PC-9 (cell line): ENCODE measurements around the gene PLA2G4C. TPM values are rescaled to one million over a fixed set of nuclear protein-coding genes. Genes with fewer than 3 reads are reported as not detected.

Source experiments
- BruUV-seq: library from RNA; stranded (reverse); fragments of 400-500 nt; replicated peaks from 2 replicates; lab custom pipeline; 2021; lab: Mats Ljungman, UMichigan
- CTCF ChIA-PET: fragments of 300-600 bp; sonication (Branson Sonifier 250); formaldehyde crosslinking; loops from one replicate; lab custom pipeline; 2022; ENCODE audit warnings: antibody characterized with exemption; lab: Charles Lee
- POLR2A ChIA-PET: fragments of 300-600 bp; sonication (Branson Sonifier 250); formaldehyde crosslinking; loops from one replicate; lab custom pipeline; 2022; ENCODE audit warnings: antibody characterized with exemption; ENCODE audit not compliant: unreplicated experiment; lab: Charles Lee
- DNase-seq, 2 experiments: peaks; one replicate each; pipeline versions ENCODE4 v3.0.0 to v3.0.0-alpha.2; 2015 to 2022; ENCODE audit warnings: mixed read lengths in 1 of 2
- H2AFZ ChIP-seq: fragments of 200-600 bp; sonication (generic); 2 replicates; pipeline ENCODE4 v1.8.1; 2017; ENCODE audit warnings: antibody characterized with exemption
- H3F3A ChIP-seq: fragments of 200-600 bp; sonication (generic); 2 replicates; pipeline ENCODE4 v1.8.1; 2017; ENCODE audit warnings: antibody characterized with exemption, mild to moderate bottlenecking, low read depth; ENCODE audit not compliant: insufficient read depth
- H3K27ac ChIP-seq: fragments of 200-600 bp; sonication (generic); 2 replicates; pipeline ENCODE4 v1.6.1; 2016; ENCODE audit warnings: mixed run types
- H3K27me3 ChIP-seq: fragments of 200-600 bp; sonication (generic); 2 replicates; pipeline ENCODE4 v1.6.1; 2016; ENCODE audit warnings: low read depth, mixed run types; ENCODE audit not compliant: insufficient read depth
- H3K36me3 ChIP-seq: fragments of 200-600 bp; sonication (generic); 2 replicates; pipeline ENCODE4 v1.6.1; 2016; ENCODE audit warnings: low read depth, mixed run types
- H3K4me1 ChIP-seq: fragments of 200-600 bp; sonication (generic); replicated peaks from 2 replicates; pipeline ENCODE4 v1.6.1; 2016; ENCODE audit warnings: mixed run types; ENCODE audit not compliant: insufficient read depth
- H3K4me2 ChIP-seq: fragments of 200-600 bp; sonication (generic); 2 replicates; pipeline ENCODE4 v1.6.1; 2017; ENCODE audit warnings: mixed run types
- H3K4me3 ChIP-seq: fragments of 200-600 bp; sonication (generic); 2 replicates; pipeline ENCODE4 v1.6.1; 2016; ENCODE audit warnings: mixed run types
- H3K79me2 ChIP-seq: fragments of 200-600 bp; sonication (generic); 2 replicates; pipeline ENCODE4 v1.6.1; 2017; ENCODE audit warnings: low read depth, mixed run types
- H3K9me2 ChIP-seq: fragments of 200-600 bp; sonication (generic); 2 replicates; pipeline ENCODE4 v1.8.1; 2017; ENCODE audit warnings: mild to moderate bottlenecking; ENCODE audit not compliant: insufficient read depth
- H3K9me3 ChIP-seq: fragments of 200-600 bp; sonication (generic); 2 replicates; pipeline ENCODE4 v1.8.1; 2016; ENCODE audit warnings: low read depth; ENCODE audit not compliant: insufficient read depth
- H4K20me1 ChIP-seq: fragments of 200-600 bp; sonication (generic); 2 replicates; pipeline ENCODE4 v1.8.1; 2017; ENCODE audit not compliant: insufficient read depth
- CTCF ChIP-seq: fragments of 200-600 bp; sonication (generic); conservative IDR thresholded peaks from 2 replicates; pipeline ENCODE4 v1.6.1; 2017; ENCODE audit warnings: mixed run types, antibody characterized with exemption, mild to moderate bottlenecking, moderate library complexity
- EZH2 ChIP-seq: fragments of 200-600 bp; sonication (generic); IDR thresholded peaks from 2 replicates; pipeline ENCODE4 v1.8.0; 2017; ENCODE audit warnings: antibody characterized with exemption, low read depth
- intact Hi-C: fragments of 100-400 bp; cut with micrococcal nuclease; formaldehyde crosslinking; loops from one replicate; pipeline ENCODE4 v1.10.0; 2022; ENCODE audit not compliant: unreplicated experiment
- total RNA-seq: library from RNA; stranded (reverse); gene quantifications from 2 replicates; pipeline ENCODE4 v1.2.3, GENCODE V29; 2021

The PLA2G4C gene
- total RNA-seq, 1 experiment from 2014 or later, result not detected

- Histone ChIP-seq H2AFZ (no peak overlapping the region), H3K27me3 (no peaks in the 10 kb centered on the region), H3K9me2 (no peaks in the 10 kb centered on the region), H3K36me3 (peaks cover 18% of the 10 kb centered on the region), H3F3A (peaks cover 7% of the 10 kb centered on the region; the same call in 1 of the 2 replicates), H3K4me1 (no peaks in the 10 kb centered on the region), H3K4me2 (no peak overlapping the region), H3K9me3 (no peaks in the 10 kb centered on the region), H4K20me1 (no peaks in the 10 kb centered on the region), H3K27ac (no peak overlapping the region), H3K79me2 (no peaks in the 10 kb centered on the region), H3K4me3 (no peak overlapping the region)
- CTCF ChIA-PET, result interaction anchor here (0.6 to 0.9 kb wide), 3 partner anchors 16 to 352 kb away, joined by 3 to 11 read pairs (median 3); no protein-coding TSS in a partner anchor
- intact Hi-C loops, result loop anchor here (5.0 kb wide), 1 partner anchor 108 kb away; no protein-coding TSS in a partner anchor
- TF ChIP-seq CTCF, result no peak
- TF ChIP-seq EZH2, result no peak
- POLR2A ChIA-PET, result no interaction called here
- no TSS peak for BruUV-seq
- DNase-seq, result no peak
Measured at GRCh38 chr19:48154003-48154402, 43.4 kb upstream of the PLA2G4C start.

GRCh38 chr19:48152551-48152950, 41.9 kb upstream of the PLA2G4C start:
- no peaks in the 10 kb centered on the region for H3K4me1 ChIP-seq
- no peak overlapping the region for H3K4me2 ChIP-seq
- no peaks in the 10 kb centered on the region for H3K27me3 ChIP-seq
- no peak overlapping the region for H3K4me3 ChIP-seq
- ChIA-PET POLR2A (no interaction called here), CTCF (interaction anchor here (0.7 kb wide), 1 partner anchor 92 kb away, joined by 6 read pairs; no protein-coding TSS in a partner anchor)
- H3K36me3 ChIP-seq, result peaks cover 21% of the 10 kb centered on the region
- TF ChIP-seq EZH2 (no peak), CTCF (peak; percentile 97)
- intact Hi-C loops, result loop anchor here (1.0 to 5.0 kb wide), 2 partner anchors 45 to 110 kb away; no protein-coding TSS in a partner anchor
- DNase-seq, result peak; percentile 46 to 54
- peak overlapping the region; percentile 32; the same call in 1 of the 2 replicates for H3K27ac ChIP-seq
- no TSS peak for BruUV-seq
- H4K20me1 ChIP-seq, result no peaks in the 10 kb centered on the region
- H2AFZ ChIP-seq, result no peak overlapping the region
- H3K79me2 ChIP-seq, result no peaks in the 10 kb centered on the region
- H3K9me2 ChIP-seq, result no peaks in the 10 kb centered on the region
- H3F3A ChIP-seq, result peaks cover 7% of the 10 kb centered on the region; the same call in 1 of the 2 replicates
- no peaks in the 10 kb centered on the region for H3K9me3 ChIP-seq

- H3K79me2 ChIP-seq, result no peaks in the 10 kb centered on the region
- H3K9me2 ChIP-seq, result no peaks in the 10 kb centered on the region
- H3K4me3 ChIP-seq, result no peak overlapping the region
- DNase-seq, result no peak
- no peak overlapping the region for H3K4me2 ChIP-seq
- intact Hi-C loops, result no loop called here
- peaks cover 25% of the 10 kb centered on the region for H3K36me3 ChIP-seq
- no peaks in the 10 kb centered on the region for H3K9me3 ChIP-seq
- peaks cover 7% of the 10 kb centered on the region; the same call in 1 of the 2 replicates for H3F3A ChIP-seq
- BruUV-seq, result no TSS peak
- TF ChIP-seq CTCF (no peak), EZH2 (no peak)
- H3K27me3 ChIP-seq, result no peaks in the 10 kb centered on the region
- no peak overlapping the region for H2AFZ ChIP-seq
- H3K4me1 ChIP-seq, result no peaks in the 10 kb centered on the region
- H3K27ac ChIP-seq, result no peak overlapping the region
- CTCF ChIA-PET, result no interaction called here
- H4K20me1 ChIP-seq, result no peaks in the 10 kb centered on the region
- POLR2A ChIA-PET, result no interaction called here
Measured at GRCh38 chr19:48149430-48149829, 38.8 kb upstream of the PLA2G4C start.
